Lower leg skin (tissue), 3 donors: ENCODE measurements around the gene BCAR1.

Source experiments
- CTCF ChIP-seq, 3 donors: fragments of 450-650 bp; IDR thresholded peaks; one replicate each; pipeline ENCODE4 v1.5.1; 2016; ENCODE audit warnings: antibody characterized with exemption in 3 of 3, mild to moderate bottlenecking in 3 of 3, moderate library complexity in 2 of 3
- POLR2A ChIP-seq, 2 donors: fragments of 450-650 bp; IDR thresholded peaks; one replicate each; pipeline ENCODE4 v1.6.1; 2016 to 2017; ENCODE audit warnings: antibody characterized with exemption in 2 of 2, mild to moderate bottlenecking in 1 of 2, moderate library complexity in 1 of 2

DNA sequence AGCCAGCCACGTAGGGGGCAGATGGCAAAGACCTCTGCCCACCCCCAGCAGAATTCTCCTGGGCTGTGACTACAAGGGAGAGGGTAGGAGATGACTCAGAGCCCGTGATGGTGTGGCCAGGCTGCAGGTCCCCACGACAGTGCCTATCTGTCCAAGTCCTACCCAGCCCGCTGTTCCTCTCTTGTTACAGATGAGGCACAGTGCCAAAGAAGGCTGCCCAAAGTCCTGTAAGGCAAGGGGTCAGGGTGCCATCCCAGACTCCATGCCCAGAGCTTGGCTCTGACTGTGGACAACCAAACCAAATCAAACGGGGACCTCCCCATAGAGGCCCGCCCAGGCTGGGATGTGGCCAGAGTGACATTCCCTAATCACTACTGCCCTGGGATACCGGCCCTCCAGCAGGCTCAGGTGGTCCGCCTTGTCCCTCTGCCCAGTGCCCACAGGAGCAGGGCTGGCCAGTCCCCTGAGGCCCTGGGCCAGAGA, 12.6 kb upstream of the BCAR1 start:
- TF ChIP-seq CTCF (IDR thresholded peaks at IDR 0.05) (no peak), POLR2A (IDR thresholded peaks at IDR 0.05) (no peak)
